Stimulated activated CD8-positive, alpha-beta memory T cell treated with anti-CD3 and anti-CD28 coated beads, Interleukin-7, amount 100 ng/mL, for 1 hour (primary cell): Measurements from ENCODE around the gene MUC6.

ENCODE experiments used
- DNase-seq, 2 donors: peaks; one replicate each; pipeline ENCODE4 v3.0.0-alpha.2; 2020; ENCODE audit warnings: low read depth in 2 of 2

Gene MUC6

GRCh38 chr11:965206-965775 is 71.2 kb downstream of the MUC6 start:
- DNase-seq: no peak

DNA sequence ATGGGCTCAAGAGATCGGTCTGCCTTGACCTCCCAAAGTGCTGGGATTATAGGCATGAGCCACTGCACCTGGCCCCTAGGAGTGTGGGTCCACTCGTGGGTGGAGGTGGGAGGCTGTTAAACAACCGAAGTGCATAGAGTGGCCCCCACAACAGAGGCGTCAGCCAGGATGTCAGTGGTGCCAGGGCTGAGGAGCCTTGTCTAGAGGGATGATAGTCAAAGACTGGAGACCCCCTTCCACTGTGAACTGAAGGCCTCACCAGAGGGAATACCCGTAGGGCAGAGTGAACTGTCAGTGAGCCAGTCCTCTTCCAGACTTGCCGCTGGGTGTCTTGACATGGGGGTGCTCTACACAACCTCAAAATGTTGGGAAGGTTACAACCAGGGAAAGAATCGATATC is 72.7 kb downstream of the MUC6 start:
- no peak for DNase-seq
